HG02571 (cell line): ENCODE results near the gene ZNF512.
A peak's percentile ranks its signal among the peaks of the same experiment; 100 is the strongest.
"Not testable (repeated sequence)": the region's sequence is repeated elsewhere in the genome, so short reads cannot be mapped to it uniquely, and the experiment has no call there.

Experiments used
- ATAC-seq: cut with Tn5 transposase; IDR thresholded peaks from one replicate; pipeline ENCODE4 v1.9.1; 2021; ENCODE audit warnings: mild to moderate bottlenecking, moderate library complexity; ENCODE audit not compliant: unreplicated experiment

ZNF512 gene

GRCh38 chr2:27582129-27582694 lies 630 bp upstream of the ZNF512 start:
- no peak for ATAC-seq

- ATAC-seq, result no peak
These were observed 611 bp downstream of the ZNF512 start for GRCh38 chr2:27583390-27583915.

GRCh38 chr2:27584597-27584996 lies 1.8 kb downstream of the ZNF512 start:
- no peak for ATAC-seq

GRCh38 chr2:27587025-27587424 lies 4.2 kb downstream of the ZNF512 start:
- ATAC-seq, result no peak

GRCh38 chr2:27588308-27588707 lies 5.5 kb downstream of the ZNF512 start:
- ATAC-seq, result no peak

GRCh38 chr2:27591745-27592144 lies 8.9 kb downstream of the ZNF512 start:
- ATAC-seq, result no peak

- no peak for ATAC-seq
These were observed 10.4 kb downstream of the ZNF512 start for GRCh38 chr2:27593240-27593639.

- ATAC-seq, result not testable (repeated sequence)
These were observed 11.3 kb downstream of the ZNF512 start for GRCh38 chr2:27594020-27594703.

GRCh38 chr2:27595412-27595811 lies 12.6 kb downstream of the ZNF512 start:
- ATAC-seq, result not testable (repeated sequence)

- ATAC-seq, result no peak
These were observed 13.8 kb downstream of the ZNF512 start for GRCh38 chr2:27596627-27597026.

GRCh38 chr2:27606611-27607010 lies 23.8 kb downstream of the ZNF512 start:
- no peak for ATAC-seq

GRCh38 chr2:27613985-27614384 lies 31.1 kb downstream of the ZNF512 start:
- no peak for ATAC-seq

GRCh38 chr2:27615316-27615715 lies 32.5 kb downstream of the ZNF512 start:
- no peak for ATAC-seq

GRCh38 chr2:27621524-27621923 lies 38.7 kb downstream of the ZNF512 start:
- ATAC-seq, result no peak

GRCh38 chr2:27622921-27623384 lies 40.1 kb downstream of the ZNF512 start:
- no peak for ATAC-seq

GRCh38 chr2:27624943-27625342 lies 42.1 kb downstream of the ZNF512 start:
- no peak for ATAC-seq

- not testable (repeated sequence) for ATAC-seq
These were observed 43.5 kb downstream of the ZNF512 start for GRCh38 chr2:27626323-27626722.

- ATAC-seq, result not testable (repeated sequence)
These were observed 44.1 kb downstream of the ZNF512 start for GRCh38 chr2:27626921-27627320.

- ATAC-seq, result peak; percentile 20
These were observed 45.3 kb downstream of the ZNF512 start for GRCh38 chr2:27627963-27628766.

GRCh38 chr2:27628767-27629709 lies 46.2 kb downstream of the ZNF512 start, which contains the start of the genes CCDC121 and GPN1:
Gene CCDC121, minus strand, starts transcription at chr2:27629012. Its CDS starts 1,213 bp downstream, at chr2:27627799.
Gene GPN1, plus strand, starts transcription at chr2:27629050. Its CDS starts 9 bp downstream, at chr2:27629059.
- peak; percentile 100 for ATAC-seq
